HEK293 (cell line): ENCODE measurements around the gene IQGAP3.
A peak's percentile ranks its signal among the peaks of the same experiment; 100 is the strongest.

Experiments
- CTCF ChIA-PET: fragments of 350-600 bp; formaldehyde crosslinking; extraction: SDS; loops from one replicate; lab custom pipeline; 2021; ENCODE audit warnings: antibody characterized with exemption; lab: Yijun Ruan, JAX
- POLR2A ChIA-PET: fragments of 300-600 bp; formaldehyde crosslinking; extraction: SDS; loops from one replicate; lab custom pipeline; 2020; ENCODE audit warnings: antibody characterized with exemption, inconsistent platforms; lab: Yijun Ruan, JAX
- H3K27ac ChIP-seq: fragments of 200-500 bp; sonication (Bioruptor generic); 2 replicates; pipeline ENCODE4 v1.5.1; 2014; ENCODE audit warnings: low read depth, low read length, control low read depth, inconsistent platforms; ENCODE audit errors: extremely low read depth
- H3K36me3 ChIP-seq, 2 experiments: fragments of 200-500 bp in 1 of 2; sonication (Bioruptor generic) in 1 of 2; 1 replicate in 1 of 2; 2 replicates in 1 of 2; pipeline ENCODE4 v1.5.1; 2014 to 2017; ENCODE audit warnings: inconsistent platforms in 2 of 2, low read length in 2 of 2; ENCODE audit not compliant: control insufficient read depth in 2 of 2, insufficient read depth in 1 of 2
- H3K4me1 ChIP-seq: fragments of 200-500 bp; sonication (Bioruptor generic); 2 replicates; pipeline ENCODE4 v1.5.1; 2014; ENCODE audit warnings: mild to moderate bottlenecking, low read length, inconsistent platforms; ENCODE audit not compliant: control insufficient read depth, insufficient read depth
- H3K4me3 ChIP-seq: 2 replicates; pipeline ENCODE4 v1.5.1; 2011; ENCODE audit warnings: low read depth, mild to moderate bottlenecking, control low read depth, low read length, moderate library complexity
- H3K9me3 ChIP-seq: fragments of 200-500 bp; sonication (Bioruptor generic); 2 replicates; pipeline ENCODE4 v1.5.1; 2014; ENCODE audit warnings: low read depth, low read length, inconsistent platforms; ENCODE audit not compliant: control insufficient read depth, insufficient read depth
- EGR2 ChIP-seq: fragments of 450-650 bp; formaldehyde crosslinking; IDR thresholded peaks from 2 replicates; pipeline ENCODE4 v1.5.1; 2016; ENCODE audit warnings: low read depth, missing biosample characterization, missing genetic modification characterization
- GFI1B ChIP-seq: fragments of 450-650 bp; formaldehyde crosslinking; IDR thresholded peaks from 2 replicates; pipeline ENCODE4 v1.5.1; 2016; ENCODE audit warnings: missing biosample characterization, missing genetic modification characterization
- PATZ1 ChIP-seq: fragments of 450-650 bp; formaldehyde crosslinking; IDR thresholded peaks from 2 replicates; pipeline ENCODE4 v1.5.1; 2016; ENCODE audit warnings: missing biosample characterization, missing genetic modification characterization
- SP2 ChIP-seq: fragments of 450-650 bp; formaldehyde crosslinking; IDR thresholded peaks from 2 replicates; pipeline ENCODE4 v1.5.1; 2016; ENCODE audit warnings: missing biosample characterization, missing genetic modification characterization
- SP7 ChIP-seq: fragments of 450-650 bp; formaldehyde crosslinking; IDR thresholded peaks from 2 replicates; pipeline ENCODE4 v1.5.1; 2016; ENCODE audit warnings: missing biosample characterization, missing genetic modification characterization
- TRIM28 ChIP-seq: IDR thresholded peaks from 2 replicates; pipeline ENCODE4 v1.6.1; 2011; ENCODE audit warnings: low read length, control low read depth, borderline replicate concordance
- WT1 ChIP-seq: fragments of 450-650 bp; formaldehyde crosslinking; IDR thresholded peaks from 2 replicates; pipeline ENCODE4 v1.5.1; 2016; ENCODE audit warnings: missing biosample characterization, missing genetic modification characterization
- YY1 ChIP-seq: fragments of 450-650 bp; formaldehyde crosslinking; IDR thresholded peaks from 2 replicates; pipeline ENCODE4 v1.5.1; 2018; ENCODE audit warnings: missing biosample characterization, missing genetic modification characterization
- ZBTB20 ChIP-seq: fragments of 450-650 bp; formaldehyde crosslinking; IDR thresholded peaks from 2 replicates; pipeline ENCODE4 v1.5.1; 2016; ENCODE audit warnings: missing biosample characterization, missing genetic modification characterization
- ZNF10 ChIP-seq: fragments of 450-650 bp; formaldehyde crosslinking; IDR thresholded peaks from 2 replicates; pipeline ENCODE4 v1.5.1; 2017; ENCODE audit warnings: missing biosample characterization, missing genetic modification characterization
- ZNF121 ChIP-seq: fragments of 450-650 bp; formaldehyde crosslinking; IDR thresholded peaks from 2 replicates; pipeline ENCODE4 v1.5.1; 2016; ENCODE audit warnings: missing biosample characterization, missing genetic modification characterization
- ZNF37A ChIP-seq: fragments of 450-650 bp; IDR thresholded peaks from 2 replicates; pipeline ENCODE4 v1.5.1; 2018; ENCODE audit warnings: missing biosample characterization, missing genetic modification characterization
- ZNF510 ChIP-seq: fragments of 450-650 bp; formaldehyde crosslinking; IDR thresholded peaks from 2 replicates; pipeline ENCODE4 v1.5.1; 2018; ENCODE audit warnings: mild to moderate bottlenecking, missing genetic modification characterization, missing biosample characterization; ENCODE audit not compliant: insufficient replicate concordance
- ZNF518A ChIP-seq: fragments of 450-650 bp; formaldehyde crosslinking; conservative IDR thresholded peaks from 2 replicates; pipeline ENCODE4 v1.5.1; 2016; ENCODE audit warnings: low read depth, missing biosample characterization, missing genetic modification characterization
- ZNF544 ChIP-seq: fragments of 450-650 bp; formaldehyde crosslinking; IDR thresholded peaks from 2 replicates; pipeline ENCODE4 v1.5.0; 2017; ENCODE audit warnings: missing biosample characterization, missing genetic modification characterization
- ZNF558 ChIP-seq: fragments of 450-650 bp; formaldehyde crosslinking; IDR thresholded peaks from 2 replicates; pipeline ENCODE4 v1.5.1; 2016; ENCODE audit warnings: missing biosample characterization, missing genetic modification characterization
- ZNF658 ChIP-seq: fragments of 450-650 bp; formaldehyde crosslinking; IDR thresholded peaks from 2 replicates; pipeline ENCODE4; 2016; ENCODE audit warnings: missing biosample characterization, missing genetic modification characterization
- ZNF660 ChIP-seq: fragments of 450-650 bp; IDR thresholded peaks from 2 replicates; pipeline ENCODE4 v1.5.1; 2018; ENCODE audit warnings: missing biosample characterization, mild to moderate bottlenecking, missing genetic modification characterization
- ZNF692 ChIP-seq: fragments of 450-650 bp; formaldehyde crosslinking; IDR thresholded peaks from 2 replicates; pipeline ENCODE4 v1.5.1; 2016; ENCODE audit warnings: missing biosample characterization, missing genetic modification characterization
- TF ChIP-seq, protein P1 (sequence below): fragments of 450-650 bp; formaldehyde crosslinking; IDR thresholded peaks from 2 replicates; pipeline ENCODE4 v1.5.1; 2016; ENCODE audit warnings: missing biosample characterization, missing genetic modification characterization

IQGAP3 gene

GRCh38 chr1:156602557-156602993, 30.2 kb upstream of the IQGAP3 start (continued):
- TF ChIP-seq ZNF692 (tag by site-specific recombination) = 0 out of 2 replicates have a peak, but pooled peaks have one; percentile 49
- TF ChIP-seq PATZ1 (tag by site-specific recombination) = peak; percentile 74
- peak; percentile 24; the same call in 1 of the 2 replicates for TF ChIP-seq SP2 (tag by site-specific recombination)
- peak; percentile 65 for TF ChIP-seq EGR2 (tag by site-specific recombination)
- TF ChIP-seq ZNF660 = peak; percentile 41; the same call in 1 of the 2 replicates
- peak; percentile 37; the same call in 1 of the 2 replicates for TF ChIP-seq SP7 (tag by site-specific recombination)

GRCh38 chr1:156601892-156602291, 29.5 kb upstream of the IQGAP3 start:
- POLR2A ChIA-PET = interaction anchor here (0.6 to 2.5 kb wide), 5 partner anchors 10 to 144 kb away, joined by 3 to 17 read pairs (median 4); partner anchors contain the start of genes MEF2D and NAXE
- TF ChIP-seq ZNF121 (peak; percentile 98), WT1 (tag by site-specific recombination) (no peak), ZNF544 (no peak), TRIM28 (no peak), ZNF510 (tag by site-specific recombination) (no peak), ZNF37A (tag by site-specific recombination) (no peak)
- TF ChIP-seq, protein P1, sequence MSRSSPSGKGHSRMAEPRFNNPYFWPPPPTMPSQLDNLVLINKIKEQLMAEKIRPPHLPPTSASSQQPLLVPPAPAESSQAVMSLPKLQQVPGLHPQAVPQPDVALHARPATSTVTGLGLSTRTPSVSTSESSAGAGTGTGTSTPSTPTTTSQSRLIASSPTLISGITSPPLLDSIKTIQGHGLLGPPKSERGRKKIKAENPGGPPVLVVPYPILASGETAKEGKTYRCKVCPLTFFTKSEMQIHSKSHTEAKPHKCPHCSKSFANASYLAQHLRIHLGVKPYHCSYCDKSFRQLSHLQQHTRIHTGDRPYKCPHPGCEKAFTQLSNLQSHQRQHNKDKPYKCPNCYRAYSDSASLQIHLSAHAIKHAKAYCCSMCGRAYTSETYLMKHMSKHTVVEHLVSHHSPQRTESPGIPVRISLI (tag by site-specific recombination) = no peak
- TF ChIP-seq, all 188 proteins: peak for 1
- CTCF ChIA-PET = interaction anchor here (0.5 to 1.8 kb wide), 16 partner anchors 11 to 717 kb away, joined by 3 to 8 read pairs (median 4); no protein-coding TSS in a partner anchor
- Histone ChIP-seq H3K9me3 (no peaks in the 10 kb centered on the region), H3K27ac (peak overlapping the region; percentile 35), H3K4me3 (peak overlapping the region; percentile 65), H3K4me1 (no peaks in the 10 kb centered on the region), H3K36me3 (peaks cover 0 to 28% of the 10 kb centered on the region in 2 experiments; a peak in 1 of 3 replicates)

GRCh38 chr1:156601122-156601830, 28.9 kb upstream of the IQGAP3 start, which contains the start of gene GPATCH4:
GPATCH4 (minus strand) TSS chr1:156601479.
- CTCF ChIA-PET = interaction anchor here (0.6 to 3.3 kb wide), 14 partner anchors 7 to 347 kb away, joined by 3 to 15 read pairs (median 5); no protein-coding TSS in a partner anchor
- H3K4me3 ChIP-seq = peak within 1 kb of the TSS; percentile 65
- no peaks in the 10 kb centered on the region for H3K4me1 ChIP-seq
- peaks cover 0 to 34% of the 10 kb centered on the region in 2 experiments; a peak in 1 of 3 replicates for H3K36me3 ChIP-seq
- H3K27ac ChIP-seq = peak within 1 kb of the TSS; percentile 35
- POLR2A ChIA-PET = interaction anchor here (0.6 to 2.5 kb wide), 6 partner anchors 9 to 144 kb away, joined by 3 to 17 read pairs (median 5); partner anchors contain the start of genes MEF2D and NAXE
- H3K9me3 ChIP-seq = no peaks in the 10 kb centered on the region
- TF ChIP-seq ZBTB20 (tag by site-specific recombination) (peak; percentile 76; the same call in 1 of the 2 replicates), ZNF518A (peak; percentile 57), ZNF10 (tag by site-specific recombination) (no peak), YY1 (tag by site-specific recombination) (peak; percentile 95), ZNF558 (tag by site-specific recombination) (no peak), GFI1B (tag by site-specific recombination) (peak; percentile 86), ZNF658 (tag by site-specific recombination) (no peak)
